ENCODE results near the gene IFNLR1. TPM values are rescaled to one million over a fixed set of nuclear protein-coding genes. Genes with fewer than 3 reads are reported as not detected.

Gene IFNLR1
- total RNA-seq, 1 donor = not detected

GRCh38 chr1:24175033-24175755 is 11.9 kb downstream of the IFNLR1 start:
- no peaks in the 10 kb centered on the region for H4K20me1 ChIP-seq (ENCODE audit: insufficient read depth, low read length)
- H3K4me3 ChIP-seq (ENCODE audit: insufficient read depth, low read length) = no peak overlapping the region
- no peaks in the 10 kb centered on the region for H3K9me3 ChIP-seq (ENCODE audit: low read depth, low read length)
- no peak overlapping the region for H2AFZ ChIP-seq (ENCODE audit: low read length)
- TF ChIP-seq CTCF (IDR thresholded peaks at IDR 0.05; ENCODE audit: extremely low read depth, low read depth, low read length) = no peak
- H3K27me3 ChIP-seq (ENCODE audit: insufficient read depth, low read length) = peaks cover 18% of the 10 kb centered on the region
- H3K79me2 ChIP-seq (ENCODE audit: insufficient read depth, low read length) = no peaks in the 10 kb centered on the region
- H3K4me2 ChIP-seq (ENCODE audit: insufficient read depth, low read length) = no peak overlapping the region
- no peak overlapping the region for H3K27ac ChIP-seq (ENCODE audit: low read depth, low read length)
- H3K4me1 ChIP-seq (ENCODE audit: insufficient read depth, low read length) = no peaks in the 10 kb centered on the region
- no peaks in the 10 kb centered on the region for H3K36me3 ChIP-seq (ENCODE audit: insufficient read depth, low read length)
- DNase-seq (ENCODE audit: insufficient read length, low spot score, missing footprints) = no peak

- no peaks in the 10 kb centered on the region for H3K4me1 ChIP-seq (ENCODE audit: insufficient read depth, low read length)
Measured at GRCh38 chr1:24173638-24174575, 13.2 kb downstream of the IFNLR1 start.

GRCh38 chr1:24172598-24172997 is 14.5 kb downstream of the IFNLR1 start:
- Histone ChIP-seq H2AFZ (ENCODE audit: low read length) (no peak overlapping the region), H3K27ac (ENCODE audit: low read depth, low read length) (no peak overlapping the region), H3K27me3 (ENCODE audit: insufficient read depth, low read length) (peaks cover 22% of the 10 kb centered on the region), H3K36me3 (ENCODE audit: insufficient read depth, low read length) (no peaks in the 10 kb centered on the region), H3K79me2 (ENCODE audit: insufficient read depth, low read length) (no peaks in the 10 kb centered on the region), H3K4me2 (ENCODE audit: insufficient read depth, low read length) (no peak overlapping the region), H3K4me1 (ENCODE audit: insufficient read depth, low read length) (no peaks in the 10 kb centered on the region), H4K20me1 (ENCODE audit: insufficient read depth, low read length) (no peaks in the 10 kb centered on the region), H3K9me3 (ENCODE audit: low read depth, low read length) (no peaks in the 10 kb centered on the region), H3K4me3 (ENCODE audit: insufficient read depth, low read length) (no peak overlapping the region)
- DNase-seq (ENCODE audit: insufficient read length, low spot score, missing footprints) = no peak
- no peak for TF ChIP-seq CTCF (IDR thresholded peaks at IDR 0.05; ENCODE audit: extremely low read depth, low read depth, low read length)

More at GRCh38 chr1:24173638-24174575, 13.2 kb downstream of the IFNLR1 start:
- no peak overlapping the region for H3K4me3 ChIP-seq (ENCODE audit: insufficient read depth, low read length)
- no peaks in the 10 kb centered on the region for H3K36me3 ChIP-seq (ENCODE audit: insufficient read depth, low read length)
- H3K79me2 ChIP-seq (ENCODE audit: insufficient read depth, low read length) = no peaks in the 10 kb centered on the region
- DNase-seq (ENCODE audit: insufficient read length, low spot score, missing footprints) = no peak
- no peaks in the 10 kb centered on the region for H3K9me3 ChIP-seq (ENCODE audit: low read depth, low read length)
- TF ChIP-seq CTCF (IDR thresholded peaks at IDR 0.05; ENCODE audit: extremely low read depth, low read depth, low read length) = no peak
- no peak overlapping the region for H3K4me2 ChIP-seq (ENCODE audit: insufficient read depth, low read length)
- H2AFZ ChIP-seq (ENCODE audit: low read length) = no peak overlapping the region
- H4K20me1 ChIP-seq (ENCODE audit: insufficient read depth, low read length) = no peaks in the 10 kb centered on the region
- peaks cover 22% of the 10 kb centered on the region for H3K27me3 ChIP-seq (ENCODE audit: insufficient read depth, low read length)
- no peak overlapping the region for H3K27ac ChIP-seq (ENCODE audit: low read depth, low read length)

GRCh38 chr1:24169286-24169685 is 17.8 kb downstream of the IFNLR1 start:
- no peaks in the 10 kb centered on the region for H3K9me3 ChIP-seq (ENCODE audit: low read depth, low read length)
- H3K4me2 ChIP-seq (ENCODE audit: insufficient read depth, low read length) = no peak overlapping the region
- no peak overlapping the region for H2AFZ ChIP-seq (ENCODE audit: low read length)
- H3K27me3 ChIP-seq (ENCODE audit: insufficient read depth, low read length) = peaks cover 32% of the 10 kb centered on the region
- H3K79me2 ChIP-seq (ENCODE audit: insufficient read depth, low read length) = no peaks in the 10 kb centered on the region
- no peaks in the 10 kb centered on the region for H3K4me1 ChIP-seq (ENCODE audit: insufficient read depth, low read length)
- H3K36me3 ChIP-seq (ENCODE audit: insufficient read depth, low read length) = no peaks in the 10 kb centered on the region
- TF ChIP-seq CTCF (IDR thresholded peaks at IDR 0.05; ENCODE audit: extremely low read depth, low read depth, low read length) = no peak
- H3K4me3 ChIP-seq (ENCODE audit: insufficient read depth, low read length) = no peak overlapping the region
- H4K20me1 ChIP-seq (ENCODE audit: insufficient read depth, low read length) = no peaks in the 10 kb centered on the region
- no peak for DNase-seq (ENCODE audit: insufficient read length, low spot score, missing footprints)
- no peak overlapping the region for H3K27ac ChIP-seq (ENCODE audit: low read depth, low read length)

Data from osteoblast (primary cell).